Measurements from ENCODE around the gene CACYBP. TPM values are rescaled to one million over a fixed set of nuclear protein-coding genes. Genes with fewer than 3 reads are reported as not detected.

The CACYBP gene, protein sequence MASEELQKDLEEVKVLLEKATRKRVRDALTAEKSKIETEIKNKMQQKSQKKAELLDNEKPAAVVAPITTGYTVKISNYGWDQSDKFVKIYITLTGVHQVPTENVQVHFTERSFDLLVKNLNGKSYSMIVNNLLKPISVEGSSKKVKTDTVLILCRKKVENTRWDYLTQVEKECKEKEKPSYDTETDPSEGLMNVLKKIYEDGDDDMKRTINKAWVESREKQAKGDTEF
- total RNA-seq: 71.7 and 150 TPM in 2 replicates

- H3K79me2 ChIP-seq (ENCODE audit: insufficient read depth, low read length): peaks cover 52% of the 10 kb centered on the region
- H3K4me3 ChIP-seq (ENCODE audit: insufficient read depth, low read length): peak within 1 kb of the TSS; percentile 89
- H2AFZ ChIP-seq (ENCODE audit: low read length): peak within 1 kb of the TSS; percentile 92
- DNase-seq (ENCODE audit: insufficient read length, low spot score, missing footprints): peak; percentile 80
- peaks cover 2% of the 10 kb centered on the region for H4K20me1 ChIP-seq (ENCODE audit: insufficient read depth, low read length)
- no peaks in the 10 kb centered on the region for H3K9me3 ChIP-seq (ENCODE audit: low read depth, low read length)
- H3K4me1 ChIP-seq (ENCODE audit: insufficient read depth, low read length): peaks cover 27% of the 10 kb centered on the region
- peaks cover 2% of the 10 kb centered on the region for H3K36me3 ChIP-seq (ENCODE audit: insufficient read depth, low read length)
- TF ChIP-seq CTCF (IDR thresholded peaks at IDR 0.05; ENCODE audit: extremely low read depth, low read depth, low read length): no peak
- H3K27ac ChIP-seq (ENCODE audit: low read depth, low read length): peak within 1 kb of the TSS; percentile 98
- H3K27me3 ChIP-seq (ENCODE audit: insufficient read depth, low read length): no peaks in the 10 kb centered on the region
- peak within 1 kb of the TSS; percentile 98 for H3K4me2 ChIP-seq (ENCODE audit: insufficient read depth, low read length)
Observed at GRCh38 chr1:174999936-175000696, at the start of gene CACYBP. CACYBP (plus strand) TSS chr1:174999947; CDS start chr1:175000181, 234 bp downstream.

GRCh38 chr1:174953285-174954072 is 46.3 kb upstream of the CACYBP start:
- Histone ChIP-seq H3K4me3 (ENCODE audit: insufficient read depth, low read length) (no peak overlapping the region), H3K36me3 (ENCODE audit: insufficient read depth, low read length) (no peaks in the 10 kb centered on the region), H4K20me1 (ENCODE audit: insufficient read depth, low read length) (no peaks in the 10 kb centered on the region), H2AFZ (ENCODE audit: low read length) (no peak overlapping the region), H3K27ac (ENCODE audit: low read depth, low read length) (no peak overlapping the region), H3K4me1 (ENCODE audit: insufficient read depth, low read length) (no peaks in the 10 kb centered on the region), H3K9me3 (ENCODE audit: low read depth, low read length) (no peaks in the 10 kb centered on the region), H3K79me2 (ENCODE audit: insufficient read depth, low read length) (no peaks in the 10 kb centered on the region), H3K4me2 (ENCODE audit: insufficient read depth, low read length) (no peak overlapping the region), H3K27me3 (ENCODE audit: insufficient read depth, low read length) (no peaks in the 10 kb centered on the region)
- TF ChIP-seq CTCF (IDR thresholded peaks at IDR 0.05; ENCODE audit: extremely low read depth, low read depth, low read length): no peak
- no peak for DNase-seq (ENCODE audit: insufficient read length, low spot score, missing footprints)

GRCh38 chr1:174954073-174954460 is 45.7 kb upstream of the CACYBP start:
- no peaks in the 10 kb centered on the region for H3K27me3 ChIP-seq (ENCODE audit: insufficient read depth, low read length)
- no peaks in the 10 kb centered on the region for H3K4me1 ChIP-seq (ENCODE audit: insufficient read depth, low read length)
- no peaks in the 10 kb centered on the region for H3K9me3 ChIP-seq (ENCODE audit: low read depth, low read length)
- H2AFZ ChIP-seq (ENCODE audit: low read length): no peak overlapping the region
- TF ChIP-seq CTCF (IDR thresholded peaks at IDR 0.05; ENCODE audit: extremely low read depth, low read depth, low read length): no peak
- DNase-seq (ENCODE audit: insufficient read length, low spot score, missing footprints): no peak
- H4K20me1 ChIP-seq (ENCODE audit: insufficient read depth, low read length): no peaks in the 10 kb centered on the region
- no peak overlapping the region for H3K4me2 ChIP-seq (ENCODE audit: insufficient read depth, low read length)
- no peak overlapping the region for H3K27ac ChIP-seq (ENCODE audit: low read depth, low read length)
- H3K4me3 ChIP-seq (ENCODE audit: insufficient read depth, low read length): no peak overlapping the region
- no peaks in the 10 kb centered on the region for H3K79me2 ChIP-seq (ENCODE audit: insufficient read depth, low read length)
- H3K36me3 ChIP-seq (ENCODE audit: insufficient read depth, low read length): no peaks in the 10 kb centered on the region

Measured in osteoblast (primary cell).